OCI-LY7 (cell line): ENCODE data around the gene ZNF432. TPM values are rescaled to one million over a fixed set of nuclear protein-coding genes. Genes with fewer than 3 reads are reported as not detected.
"Not testable (repeated sequence)": the region's sequence is repeated elsewhere in the genome, so short reads cannot be mapped to it uniquely, and the experiment has no call there.

Experiments used
- Bru-seq: library from RNA; stranded (reverse); fragments of 400-500 nt; gene quantifications from one replicate; lab custom pipeline; 2021; lab: Mats Ljungman, UMichigan
- BruChase-seq, 2 experiments: library from RNA; stranded (reverse); fragments of 400-500 nt; gene quantifications; one replicate each; lab custom pipeline; 2021; lab: Mats Ljungman, UMichigan
- BruUV-seq: library from RNA; stranded (reverse); fragments of 400-500 nt; replicated peaks from 2 replicates; lab custom pipeline; 2021; lab: Mats Ljungman, UMichigan
- CTCF ChIA-PET: fragments of 300-600 bp; sonication (Branson Sonifier 250); formaldehyde crosslinking; loops from one replicate; lab custom pipeline; 2022; ENCODE audit warnings: antibody characterized with exemption; ENCODE audit not compliant: unreplicated experiment; lab: Charles Lee
- POLR2A ChIA-PET: fragments of 300-600 bp; sonication (Branson Sonifier 250); formaldehyde crosslinking; loops from one replicate; lab custom pipeline; 2022; ENCODE audit warnings: antibody characterized with exemption; lab: Charles Lee
- DNase-seq: peaks from one replicate; pipeline ENCODE4 v3.0.0-alpha.2; 2015; ENCODE audit warnings: low spot score
- H2AFZ ChIP-seq: fragments of 200-600 bp; sonication (generic), shearing (Covaris generic); 2 replicates; pipeline ENCODE4 v1.6.1; 2014; ENCODE audit warnings: mild to moderate bottlenecking, antibody characterized with exemption, low read length, moderate library complexity
- H3K27ac ChIP-seq: fragments of 200-600 bp; sonication (generic); 2 replicates; pipeline ENCODE4 v1.5.1; 2014; ENCODE audit warnings: mixed run types, low read depth, mild to moderate bottlenecking, moderate library complexity, low read length, inconsistent platforms; ENCODE audit not compliant: poor library complexity, severe bottlenecking
- H3K36me3 ChIP-seq: fragments of 200-600 bp; sonication (generic); 2 replicates; pipeline ENCODE4 v1.6.1; 2014; ENCODE audit warnings: mild to moderate bottlenecking, antibody characterized with exemption, low read length, moderate library complexity, mixed read lengths; ENCODE audit not compliant: insufficient read depth
- H3K4me1 ChIP-seq: fragments of 200-600 bp; sonication (generic); 2 replicates; pipeline ENCODE4 v1.5.1; 2014; ENCODE audit warnings: mild to moderate bottlenecking, low read length; ENCODE audit not compliant: insufficient read depth, poor library complexity, severe bottlenecking
- H3K4me2 ChIP-seq: fragments of 200-600 bp; sonication (generic); 2 replicates; pipeline ENCODE4 v1.6.1; 2014; ENCODE audit warnings: mild to moderate bottlenecking, low read length
- H3K4me3 ChIP-seq: fragments of 200-600 bp; sonication (generic); 2 replicates; pipeline ENCODE4 v1.5.1; 2014; ENCODE audit warnings: mild to moderate bottlenecking, low read depth, low read length; ENCODE audit not compliant: poor library complexity, severe bottlenecking
- H3K79me2 ChIP-seq: fragments of 200-600 bp; sonication (generic); 2 replicates; pipeline ENCODE4 v1.6.1; 2016; ENCODE audit warnings: low read depth, mild to moderate bottlenecking, low read length, moderate library complexity, mixed read lengths; ENCODE audit not compliant: insufficient read depth
- H3K9me2 ChIP-seq: fragments of 200-600 bp; sonication (generic); 2 replicates; pipeline ENCODE4 v1.6.1; 2016; ENCODE audit warnings: mild to moderate bottlenecking, low read length, mixed read lengths; ENCODE audit not compliant: insufficient read depth
- H3K9me3 ChIP-seq: fragments of 200-600 bp; sonication (generic); 2 replicates; pipeline ENCODE4 v1.6.1; 2014; ENCODE audit warnings: mild to moderate bottlenecking, mixed run types, low read length, mixed read lengths
- H4K20me1 ChIP-seq: fragments of 200-600 bp; sonication (generic); 2 replicates; pipeline ENCODE4 v1.6.1; 2014; ENCODE audit warnings: mild to moderate bottlenecking, antibody characterized with exemption, low read length, moderate library complexity, mixed read lengths; ENCODE audit not compliant: insufficient read depth
- CTCF ChIP-seq: fragments of 200-600 bp; sonication (generic); conservative IDR thresholded peaks from 2 replicates; pipeline ENCODE4 v1.5.1; 2014; ENCODE audit warnings: mild to moderate bottlenecking, antibody characterized with exemption, low read length, moderate library complexity, mixed read lengths
- EZH2phosphoT487 ChIP-seq: fragments of 200-600 bp; sonication (generic); IDR thresholded peaks from 2 replicates; pipeline ENCODE4 v1.6.1; 2018; ENCODE audit warnings: low read depth, borderline replicate concordance, mild to moderate bottlenecking, mixed run types, antibody characterized with exemption, low read length, moderate library complexity, mixed read lengths
- intact Hi-C: fragments of 100-400 bp; cut with micrococcal nuclease; formaldehyde crosslinking; loops from one replicate; pipeline ENCODE4 v1.10.0; 2022; ENCODE audit not compliant: unreplicated experiment
- long read RNA-seq: library from polyadenylated mRNA; stranded (forward); transcript quantifications from one replicate; pipeline ENCODE4 v2.0.0, GENCODE V29; 2022
- total RNA-seq, 2 experiments: library from RNA; depleted of rRNA in 1 of 2; stranded (reverse); fragments of >200 nt in 1 of 2; shearing (Covaris generic) in 1 of 2; gene quantifications; 2 replicates each; pipeline ENCODE4 v1.2.3, GENCODE V29; 2014 to 2022

The ZNF432 gene
- total RNA-seq (2014; rRNA removed; shearing (Covaris generic)) (not detected in 2 replicates), total RNA-seq (2022) (not detected in 2 replicates), Bru-seq, nascent RNA (percentile 10 among the genes with signal in this experiment), BruChase-seq, experiment 1, labeled RNA remaining after a 6-hour chase (not detected), BruChase-seq, experiment 2, labeled RNA remaining after a 2-hour chase (percentile 7 among the genes with signal in this experiment)
- long read RNA-seq: 0 reads

GRCh38 chr19:52048555-52049501, at the start of gene ZNF432:
ZNF432 (minus strand) TSS chr19:52048838; CDS start chr19:52046868, 1,970 bp downstream.
- H3K9me3 ChIP-seq: no peaks in the 10 kb centered on the region
- intact Hi-C loops: no loop called here

DNA sequence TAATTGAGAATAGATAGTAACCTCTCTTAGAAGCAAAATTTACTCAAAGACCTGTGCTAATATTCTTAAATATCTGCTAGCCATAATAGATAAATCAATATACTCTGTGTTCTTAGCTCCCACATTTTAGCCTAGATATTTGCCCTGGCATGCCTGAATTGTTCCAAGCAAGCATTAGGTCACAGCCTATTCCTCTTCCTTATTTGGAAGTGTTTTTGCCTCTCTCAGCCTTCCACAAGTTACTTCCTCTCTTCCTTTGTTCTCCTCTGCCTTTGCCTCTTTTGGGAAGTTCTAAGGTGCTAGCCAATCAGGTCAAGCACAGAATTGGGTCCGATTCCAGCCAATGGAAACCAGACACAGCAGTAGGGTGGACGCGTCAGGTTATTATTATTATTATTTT, 47.8 kb upstream of the ZNF432 start:
- H3K36me3 ChIP-seq, H2AFZ ChIP-seq, H3K79me2 ChIP-seq, DNase-seq, intact Hi-C loops, POLR2A ChIA-PET, H4K20me1 ChIP-seq, H3K4me3 ChIP-seq, H3K9me3 ChIP-seq, CTCF ChIA-PET, H3K27ac ChIP-seq, H3K9me2 ChIP-seq, H3K4me2 ChIP-seq, H3K4me1 ChIP-seq, BruUV-seq: not testable (repeated sequence)

More at GRCh38 chr19:52048555-52049501, at the start of gene ZNF432:
- no peaks in the 10 kb centered on the region for H3K4me1 ChIP-seq
- no peak within 1 kb of the TSS for H3K4me3 ChIP-seq
- no peaks in the 10 kb centered on the region for H3K79me2 ChIP-seq
- ChIA-PET POLR2A (no interaction called here), CTCF (no interaction called here)
- H2AFZ ChIP-seq: peak within 1 kb of the TSS; percentile 46; the same call in 1 of the 2 replicates
- H4K20me1 ChIP-seq: no peaks in the 10 kb centered on the region
- DNase-seq: no peak
- no peaks in the 10 kb centered on the region for H3K36me3 ChIP-seq
- no TSS peak for BruUV-seq
- TF ChIP-seq CTCF (no peak), EZH2phosphoT487 (no peak)
- H3K9me2 ChIP-seq: no peaks in the 10 kb centered on the region
- no peak within 1 kb of the TSS for H3K27ac ChIP-seq
- peak within 1 kb of the TSS; percentile 46; the same call in 1 of the 2 replicates for H3K4me2 ChIP-seq

- no peaks in the 10 kb centered on the region for H3K9me2 ChIP-seq
- H3K27ac ChIP-seq: no peak within 1 kb of the TSS
- POLR2A ChIA-PET: no interaction called here
- H3K79me2 ChIP-seq: no peaks in the 10 kb centered on the region
- H3K4me1 ChIP-seq: no peaks in the 10 kb centered on the region
- H2AFZ ChIP-seq: no peak within 1 kb of the TSS
- DNase-seq: no peak
- TF ChIP-seq CTCF (no peak), EZH2phosphoT487 (no peak)
- H3K4me2 ChIP-seq: no peak within 1 kb of the TSS
- CTCF ChIA-PET: no interaction called here
- no peak within 1 kb of the TSS for H3K4me3 ChIP-seq
- no peaks in the 10 kb centered on the region for H3K36me3 ChIP-seq
- no peaks in the 10 kb centered on the region for H3K9me3 ChIP-seq
- BruUV-seq: no TSS peak
- H4K20me1 ChIP-seq: no peaks in the 10 kb centered on the region
- intact Hi-C loops: no loop called here
Observed at GRCh38 chr19:52095172-52096014, 46.8 kb upstream of the ZNF432 start, which contains the start of gene ZNF841. ZNF841 (minus strand) TSS chr19:52095765; CDS start chr19:52084801, 10,964 bp downstream.
